COLO829 (cell line): Measurements from ENCODE around the gene DVL1.
A peak's percentile ranks its signal among the peaks of the same experiment; 100 is the strongest.
"Not testable (repeated sequence)": the region's sequence is repeated elsewhere in the genome, so short reads cannot be mapped to it uniquely, and the experiment has no call there.

ENCODE experiments used
- DNase-seq: peaks from one replicate; pipeline ENCODE4 v3.0.0; 2012; ENCODE audit warnings: low spot score

DVL1 gene

GRCh38 chr1:1373051-1373814 is 24.0 kb upstream of the DVL1 start:
- DNase-seq, result no peak

- no peak for DNase-seq
These were observed 22.8 kb upstream of the DVL1 start for GRCh38 chr1:1371746-1372711.

GRCh38 chr1:1371364-1371745 is 22.1 kb upstream of the DVL1 start:
- no peak for DNase-seq

GRCh38 chr1:1370771-1371300 is 21.6 kb upstream of the DVL1 start:
- no peak for DNase-seq

- DNase-seq, result not testable (repeated sequence)
These were observed 20.9 kb upstream of the DVL1 start for GRCh38 chr1:1370094-1370493.

GRCh38 chr1:1367315-1367714 is 18.1 kb upstream of the DVL1 start:
- no peak for DNase-seq

- DNase-seq, result no peak
These were observed 17.5 kb upstream of the DVL1 start for GRCh38 chr1:1366699-1367066.

GRCh38 chr1:1365875-1366698 is 16.9 kb upstream of the DVL1 start:
- DNase-seq, result no peak

GRCh38 chr1:1364266-1364665 is 15.0 kb upstream of the DVL1 start:
- DNase-seq, result no peak

- no peak for DNase-seq
These were observed 12.8 kb upstream of the DVL1 start for GRCh38 chr1:1361982-1362423.

- DNase-seq, result no peak
These were observed 12.2 kb upstream of the DVL1 start for GRCh38 chr1:1361233-1361981.

GRCh38 chr1:1360506-1361169 is 11.4 kb upstream of the DVL1 start:
- DNase-seq, result peak; percentile 36

- DNase-seq, result no peak
These were observed 10.6 kb upstream of the DVL1 start for GRCh38 chr1:1359664-1360468.

- no peak for DNase-seq
These were observed 10.1 kb upstream of the DVL1 start for GRCh38 chr1:1359308-1359663.

- DNase-seq, result no peak
These were observed 9.4 kb upstream of the DVL1 start, which contains the start of gene MXRA8 for GRCh38 chr1:1358433-1359271. Gene MXRA8, minus strand, starts transcription at chr1:1358555. Its CDS starts 51 bp downstream, at chr1:1358504.

GRCh38 chr1:1357871-1358432 is 8.7 kb upstream of the DVL1 start:
- no peak for DNase-seq

GRCh38 chr1:1356796-1357401 is 7.7 kb upstream of the DVL1 start:
- no peak for DNase-seq

- no peak for DNase-seq
These were observed 7.1 kb upstream of the DVL1 start for GRCh38 chr1:1356166-1356795.
